Loucy (cell line): ENCODE results near the gene TIAM2.

Experiments
- H2AFZ ChIP-seq: fragments of 200-600 bp; sonication (generic); 2 replicates; pipeline ENCODE4 v1.6.0; 2016; ENCODE audit warnings: antibody characterized with exemption, mild to moderate bottlenecking, low read length, moderate library complexity
- H3F3A ChIP-seq: fragments of 200-600 bp; 2 replicates; pipeline ENCODE4 v1.6.0; 2016; ENCODE audit warnings: antibody characterized with exemption, low read depth, mild to moderate bottlenecking
- H3K27me3 ChIP-seq: fragments of 200-600 bp; sonication (generic); 2 replicates; pipeline ENCODE4 v1.6.1; 2014; ENCODE audit warnings: low read length, mild to moderate bottlenecking; ENCODE audit not compliant: insufficient read depth, poor library complexity, severe bottlenecking
- H3K36me3 ChIP-seq: fragments of 200-600 bp; sonication (generic); 2 replicates; pipeline ENCODE4 v1.6.1; 2016; ENCODE audit warnings: low read length; ENCODE audit not compliant: insufficient read depth
- H3K4me1 ChIP-seq: fragments of 200-600 bp; sonication (generic); 2 replicates; pipeline ENCODE4 v1.5.1; 2014; ENCODE audit warnings: low read length, mild to moderate bottlenecking; ENCODE audit not compliant: insufficient read depth, poor library complexity, severe bottlenecking
- H3K4me2 ChIP-seq: fragments of 200-600 bp; sonication (generic); 2 replicates; pipeline ENCODE4 v1.6.0; 2014; ENCODE audit warnings: antibody characterized with exemption, low read length, low read depth, mild to moderate bottlenecking; ENCODE audit not compliant: poor library complexity, severe bottlenecking
- H3K4me3 ChIP-seq: fragments of 200-600 bp; sonication (generic); 2 replicates; pipeline ENCODE4 v1.5.1; 2014; ENCODE audit warnings: low read length, mild to moderate bottlenecking, mixed read lengths; ENCODE audit not compliant: poor library complexity, severe bottlenecking
- H3K79me2 ChIP-seq: fragments of 200-600 bp; sonication (generic); 2 replicates; pipeline ENCODE4 v1.6.1; 2014; ENCODE audit warnings: low read length; ENCODE audit not compliant: insufficient read depth
- H3K9ac ChIP-seq: fragments of 200-600 bp; sonication (generic); 2 replicates; pipeline ENCODE4 v1.6.0; 2014; ENCODE audit warnings: mild to moderate bottlenecking, low read depth, low read length, moderate library complexity; ENCODE audit not compliant: poor library complexity, severe bottlenecking
- H3K9me2 ChIP-seq: fragments of 200-600 bp; sonication (generic); replicated peaks from 2 replicates; pipeline ENCODE4 v1.6.1; 2016; ENCODE audit warnings: low read depth, low read length, mixed read lengths
- H3K9me3 ChIP-seq: fragments of 200-600 bp; sonication (generic); 2 replicates; pipeline ENCODE4 v1.6.1; 2014; ENCODE audit warnings: mild to moderate bottlenecking, antibody characterized with exemption, low read length, low read depth; ENCODE audit not compliant: insufficient read depth
- H4K20me1 ChIP-seq: fragments of 200-600 bp; sonication (generic); 2 replicates; pipeline ENCODE4 v1.6.0; 2014; ENCODE audit warnings: antibody characterized with exemption, low read length, mild to moderate bottlenecking; ENCODE audit not compliant: insufficient read depth, poor library complexity, severe bottlenecking
- CTCF ChIP-seq: fragments of 200-600 bp; sonication (generic); conservative IDR thresholded peaks from 2 replicates; pipeline ENCODE4 v1.5.1; 2014; ENCODE audit warnings: mild to moderate bottlenecking, antibody characterized with exemption, low read length
- EZH2phosphoT487 ChIP-seq: fragments of 200-600 bp; IDR thresholded peaks from 2 replicates; pipeline ENCODE4 v1.6.1; 2018; ENCODE audit warnings: antibody characterized with exemption, mild to moderate bottlenecking, moderate library complexity, borderline replicate concordance

Gene TIAM2

GRCh38 chr6:155272353-155273232, 277.5 kb downstream of the TIAM2 start:
- no peak for TF ChIP-seq EZH2phosphoT487
- TF ChIP-seq CTCF, result no peak
- Histone ChIP-seq H4K20me1 (no peaks in the 10 kb centered on the region), H3F3A (no peaks in the 10 kb centered on the region), H3K27me3 (no peaks in the 10 kb centered on the region), H3K4me1 (peaks cover 12% of the 10 kb centered on the region), H3K9ac (no peak overlapping the region), H3K4me3 (no peak overlapping the region), H3K36me3 (peaks cover 31% of the 10 kb centered on the region; the same call in 1 of the 2 replicates), H3K4me2 (no peak overlapping the region), H3K79me2 (no peaks in the 10 kb centered on the region), H3K9me2 (no peaks in the 10 kb centered on the region), H2AFZ (no peak overlapping the region), H3K9me3 (no peaks in the 10 kb centered on the region)

- no peaks in the 10 kb centered on the region for H3K9me2 ChIP-seq
- TF ChIP-seq EZH2phosphoT487 (no peak), CTCF (no peak)
- H3F3A ChIP-seq, result no peaks in the 10 kb centered on the region
- H3K4me2 ChIP-seq, result no peak overlapping the region
- no peak overlapping the region for H3K9ac ChIP-seq
- no peaks in the 10 kb centered on the region for H3K27me3 ChIP-seq
- H4K20me1 ChIP-seq, result no peaks in the 10 kb centered on the region
- no peak overlapping the region for H3K4me3 ChIP-seq
- peaks cover 38% of the 10 kb centered on the region; the same call in 1 of the 2 replicates for H3K36me3 ChIP-seq
- H2AFZ ChIP-seq, result no peak overlapping the region
- H3K4me1 ChIP-seq, result peaks cover 12% of the 10 kb centered on the region
- H3K9me3 ChIP-seq, result no peaks in the 10 kb centered on the region
- no peaks in the 10 kb centered on the region for H3K79me2 ChIP-seq
Measured at GRCh38 chr6:155273431-155273830, 278.3 kb downstream of the TIAM2 start.

- no peaks in the 10 kb centered on the region for H3K9me3 ChIP-seq
- H3K36me3 ChIP-seq, result peaks cover 44% of the 10 kb centered on the region; the same call in 1 of the 2 replicates
- TF ChIP-seq EZH2phosphoT487, result no peak
- TF ChIP-seq CTCF, result no peak
- H4K20me1 ChIP-seq, result no peaks in the 10 kb centered on the region
- no peaks in the 10 kb centered on the region for H3K79me2 ChIP-seq
- no peak overlapping the region for H3K4me3 ChIP-seq
- H3K9me2 ChIP-seq, result no peaks in the 10 kb centered on the region
- H3K9ac ChIP-seq, result no peak overlapping the region
- H2AFZ ChIP-seq, result no peak overlapping the region
- no peaks in the 10 kb centered on the region for H3K27me3 ChIP-seq
- H3F3A ChIP-seq, result no peaks in the 10 kb centered on the region
- no peak overlapping the region for H3K4me2 ChIP-seq
- peaks cover 12% of the 10 kb centered on the region for H3K4me1 ChIP-seq
Measured at GRCh38 chr6:155274106-155274505, 279.0 kb downstream of the TIAM2 start.
